ENCODE results near the gene ADGRD1.

Gene ADGRD1

DNA sequence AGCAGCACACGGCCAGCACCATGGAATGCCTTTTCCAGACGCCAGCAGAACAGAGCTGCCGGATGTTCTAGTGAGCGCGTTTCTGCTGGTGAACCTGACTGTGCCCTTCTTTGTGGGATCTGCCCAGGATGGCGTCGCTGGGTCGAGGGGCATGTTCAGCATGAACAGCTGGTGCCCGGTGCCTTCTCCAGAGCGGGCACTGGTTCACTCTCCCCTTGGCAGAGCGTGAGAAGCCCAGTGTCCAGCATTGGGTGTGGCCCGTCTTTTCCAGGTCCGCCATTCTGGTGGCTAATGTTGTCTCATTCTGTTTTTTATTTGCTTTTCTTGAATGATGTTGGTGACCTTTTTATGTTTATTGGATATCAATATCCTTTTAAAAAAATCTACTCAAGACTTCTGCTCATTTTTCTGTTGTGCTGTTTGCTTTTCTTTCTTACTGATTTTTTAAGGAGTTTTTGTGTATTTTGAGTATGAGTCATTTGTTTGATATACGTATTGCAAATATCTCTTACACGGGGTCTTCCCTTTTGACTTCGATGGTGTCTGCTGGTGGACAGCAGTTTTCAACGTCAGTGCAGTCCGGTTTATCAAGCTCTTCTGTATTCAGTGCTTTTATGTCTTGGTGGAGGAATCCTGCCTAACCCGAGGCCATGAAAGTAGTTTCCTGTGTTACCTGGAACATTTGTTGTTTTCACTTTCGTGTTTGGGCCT is 74.3 kb downstream of the ADGRD1 start:
- peak; percentile 94 for DNase-seq

- DNase-seq: peak; percentile 96
Observed at GRCh38 chr12:131028587-131029338, 75.1 kb downstream of the ADGRD1 start.

- peak; percentile 16 for DNase-seq
Observed at GRCh38 chr12:131030472-131031328, 77.0 kb downstream of the ADGRD1 start.

GRCh38 chr12:131032082-131032750 is 78.5 kb downstream of the ADGRD1 start:
- peak; percentile 36 for DNase-seq

DNA sequence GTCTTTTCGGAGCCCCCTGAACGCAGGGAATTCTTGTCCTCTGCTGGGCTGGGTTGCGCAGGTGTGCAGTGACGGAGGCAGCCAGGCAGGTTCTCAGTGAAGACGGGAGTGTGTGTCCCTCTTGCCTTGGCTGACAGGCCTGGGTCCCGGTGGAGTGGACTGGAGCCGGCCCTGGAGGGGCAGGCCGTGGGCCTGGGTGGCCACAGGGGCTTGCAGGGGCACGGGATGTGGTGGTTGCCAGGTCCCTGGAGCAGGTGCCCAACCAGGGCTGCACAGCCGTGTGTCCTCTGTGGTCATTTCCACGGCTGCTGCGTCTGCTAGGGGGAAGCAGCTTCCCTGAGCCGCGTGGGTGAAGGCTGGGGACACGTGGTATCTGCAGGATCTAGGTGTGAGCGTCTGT is 79.8 kb downstream of the ADGRD1 start:
- DNase-seq: no peak

- DNase-seq: no peak
Observed at GRCh38 chr12:131033886-131034482, 80.3 kb downstream of the ADGRD1 start.

- DNase-seq: no peak
Observed at GRCh38 chr12:131034631-131035244, 81.0 kb downstream of the ADGRD1 start.

DNA sequence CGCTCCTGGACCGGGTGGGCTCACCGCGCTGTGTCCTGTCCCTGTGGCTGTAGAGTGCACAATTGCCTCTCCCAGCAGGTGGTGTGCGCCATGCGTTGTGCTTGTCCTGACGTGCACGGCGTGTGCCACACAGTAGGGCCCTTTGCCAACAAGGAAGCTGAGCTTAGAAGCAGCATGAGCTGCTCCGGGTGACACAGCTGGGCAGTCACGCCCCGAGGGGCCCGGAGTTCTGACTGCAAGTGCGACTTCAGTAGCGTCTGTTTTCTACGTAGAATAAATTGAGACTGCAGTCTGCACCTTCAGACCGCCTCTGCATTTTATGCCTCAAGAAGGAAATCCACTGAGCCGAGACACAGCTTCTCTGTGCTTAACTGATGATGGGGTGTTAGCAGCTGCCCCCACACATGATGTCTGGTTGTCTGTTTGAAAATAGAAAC is 81.6 kb downstream of the ADGRD1 start:
- no peak for DNase-seq

- no peak for DNase-seq
Observed at GRCh38 chr12:131038159-131038558, 84.5 kb downstream of the ADGRD1 start.

GRCh38 chr12:131038961-131039950 is 85.5 kb downstream of the ADGRD1 start:
- no peak for DNase-seq

GRCh38 chr12:131040491-131040890 is 86.8 kb downstream of the ADGRD1 start:
- DNase-seq: peak; percentile 64

- peak; percentile 95 for DNase-seq
Observed at GRCh38 chr12:131041216-131041967, 87.7 kb downstream of the ADGRD1 start.

DNA sequence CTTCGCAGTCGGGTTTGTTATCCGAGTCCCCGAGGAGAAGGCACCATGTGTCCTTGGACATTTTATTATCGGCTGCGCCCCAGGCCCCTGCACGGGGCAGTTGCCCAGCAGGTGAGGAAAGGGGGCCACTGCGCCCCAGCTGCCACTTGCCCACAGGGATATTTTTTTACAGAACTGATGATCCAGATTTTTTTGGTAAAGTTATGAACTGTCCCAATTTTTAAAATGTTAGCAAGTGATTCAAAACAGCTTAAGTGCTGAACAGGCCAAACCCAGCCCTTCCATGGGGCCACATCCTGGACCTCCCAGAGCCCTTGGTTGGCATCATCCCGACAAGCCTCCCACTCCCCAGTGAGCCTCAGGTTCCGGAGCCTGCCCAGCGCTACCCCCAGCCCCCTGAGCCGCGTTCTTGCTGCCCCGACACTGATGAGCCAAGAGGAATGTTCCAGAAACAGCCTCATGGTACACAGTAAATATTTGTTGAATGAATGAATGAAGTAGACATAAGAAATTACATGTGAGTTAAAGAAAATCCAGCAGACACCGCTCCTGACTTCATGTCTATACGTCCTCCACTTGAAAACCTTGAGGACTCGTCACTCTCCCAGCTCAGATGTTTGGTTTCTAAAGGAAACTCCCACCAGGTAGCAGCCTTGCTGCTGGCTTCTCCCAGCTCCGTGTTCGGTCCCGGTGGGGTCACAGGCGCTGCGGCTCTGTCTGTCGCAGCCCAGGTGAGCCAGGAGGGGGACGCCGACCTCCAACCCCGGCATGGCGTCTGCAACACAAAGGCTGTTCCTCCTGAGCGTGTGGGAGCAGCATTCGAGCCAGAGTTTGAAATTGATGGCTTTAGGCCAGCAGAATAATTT is 88.5 kb downstream of the ADGRD1 start:
- DNase-seq: no peak

GRCh38 chr12:131042834-131043245 is 89.1 kb downstream of the ADGRD1 start:
- DNase-seq: no peak

GRCh38 chr12:131043401-131043871 is 89.7 kb downstream of the ADGRD1 start:
- no peak for DNase-seq

DNA sequence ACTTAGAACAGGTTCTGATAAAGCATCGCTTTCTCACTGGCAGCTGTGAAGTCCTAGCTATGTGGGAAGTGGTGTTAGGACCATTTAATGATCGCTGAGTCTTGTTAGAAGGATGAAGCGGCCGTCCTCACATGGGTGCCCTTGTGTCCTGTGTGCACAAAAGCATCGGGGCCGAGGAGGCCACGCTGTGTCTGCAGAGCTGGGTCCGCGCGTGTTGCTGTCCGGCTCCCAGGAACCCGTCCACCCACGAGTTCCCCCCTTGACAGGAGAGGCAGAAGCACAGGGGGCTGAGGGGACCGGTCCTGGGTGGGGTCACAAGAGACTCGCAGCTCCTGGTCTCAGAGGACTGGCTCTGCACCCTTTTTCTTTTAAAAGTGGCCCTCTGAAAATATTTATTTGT is 90.4 kb downstream of the ADGRD1 start:
- no peak for DNase-seq

GRCh38 chr12:131044760-131045381 is 91.2 kb downstream of the ADGRD1 start:
- DNase-seq: no peak
